ENCODE measurements around the gene SELENOW. TPM values are rescaled to one million over a fixed set of nuclear protein-coding genes. Genes with fewer than 3 reads are reported as not detected.

Gene SELENOW
- total and polyA plus RNA-seq, 2 of the 8 experiments (the other 6 are each of a cell fraction or from before 2014, with no cell fraction given): 371 to 588 TPM

DNA sequence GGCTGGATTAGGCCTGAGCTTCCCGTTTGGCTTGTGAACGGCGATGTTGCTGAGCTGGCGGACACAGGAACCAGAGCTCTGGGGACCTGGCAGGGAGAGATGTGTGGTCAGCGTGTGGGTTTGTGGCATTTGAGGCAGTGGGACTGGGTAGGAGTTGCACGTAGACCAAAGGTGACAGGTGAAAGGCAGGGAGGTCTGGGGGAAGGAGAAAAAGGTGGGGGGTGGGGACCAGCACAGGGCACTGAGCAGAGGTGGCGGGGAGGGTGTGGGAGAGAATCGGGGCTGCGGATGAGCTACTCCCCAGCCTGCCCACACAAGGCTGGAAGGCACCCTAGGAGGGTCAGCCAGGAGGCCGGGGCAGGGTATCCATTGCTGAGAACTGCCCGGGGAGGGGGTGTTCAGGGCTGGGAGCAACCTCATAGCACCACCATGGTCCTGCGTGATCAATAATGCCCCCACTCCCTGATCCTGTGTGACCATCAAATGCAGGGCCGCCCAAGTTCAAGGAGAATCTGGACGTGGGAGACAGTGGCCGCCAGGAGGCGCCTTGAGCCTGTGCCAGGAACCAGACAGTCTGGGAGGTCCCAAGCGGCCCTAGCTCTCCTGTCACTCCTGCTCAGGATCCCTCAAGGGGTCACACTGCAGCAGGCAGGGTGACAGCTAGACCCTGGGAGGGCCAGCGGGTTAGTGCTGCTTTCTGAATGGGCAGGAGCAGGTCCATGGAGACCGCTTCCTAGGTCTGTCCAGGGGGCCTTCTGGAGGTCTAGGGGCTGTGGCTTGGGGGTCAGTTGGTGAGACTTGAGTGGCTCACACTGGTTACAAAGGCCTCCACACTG, 12.8 kb upstream of the SELENOW start (continued):
- TF ChIP-seq MAX (IDR thresholded peaks at IDR 0.05): no peak
- 0 out of 2 replicates have a peak, but pooled peaks have one; percentile 34 for TF ChIP-seq BACH1 (IDR thresholded peaks at IDR 0.05; ENCODE audit: low read length)
- TF ChIP-seq, protein P1, sequence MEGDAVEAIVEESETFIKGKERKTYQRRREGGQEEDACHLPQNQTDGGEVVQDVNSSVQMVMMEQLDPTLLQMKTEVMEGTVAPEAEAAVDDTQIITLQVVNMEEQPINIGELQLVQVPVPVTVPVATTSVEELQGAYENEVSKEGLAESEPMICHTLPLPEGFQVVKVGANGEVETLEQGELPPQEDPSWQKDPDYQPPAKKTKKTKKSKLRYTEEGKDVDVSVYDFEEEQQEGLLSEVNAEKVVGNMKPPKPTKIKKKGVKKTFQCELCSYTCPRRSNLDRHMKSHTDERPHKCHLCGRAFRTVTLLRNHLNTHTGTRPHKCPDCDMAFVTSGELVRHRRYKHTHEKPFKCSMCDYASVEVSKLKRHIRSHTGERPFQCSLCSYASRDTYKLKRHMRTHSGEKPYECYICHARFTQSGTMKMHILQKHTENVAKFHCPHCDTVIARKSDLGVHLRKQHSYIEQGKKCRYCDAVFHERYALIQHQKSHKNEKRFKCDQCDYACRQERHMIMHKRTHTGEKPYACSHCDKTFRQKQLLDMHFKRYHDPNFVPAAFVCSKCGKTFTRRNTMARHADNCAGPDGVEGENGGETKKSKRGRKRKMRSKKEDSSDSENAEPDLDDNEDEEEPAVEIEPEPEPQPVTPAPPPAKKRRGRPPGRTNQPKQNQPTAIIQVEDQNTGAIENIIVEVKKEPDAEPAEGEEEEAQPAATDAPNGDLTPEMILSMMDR (IDR thresholded peaks at IDR 0.05; ENCODE audit: control extremely low read depth in 1 of 3, insufficient read depth in 1 of 3, low read depth in 1 of 3, low read length in 3 of 3): peak; percentile 85 to 95 (median 94)
- peak; percentile 56 to 82; a peak in 1 of 4 replicates for TF ChIP-seq SIN3A (conservative IDR thresholded peaks at IDR 0.05 in 1 of 2, IDR thresholded peaks at IDR 0.05 in 1 of 2; ENCODE audit: low read depth in 1 of 2, low read length in 2 of 2)
- TF ChIP-seq TCF12 (IDR thresholded peaks at IDR 0.05; ENCODE audit: low read depth, low read length): 0 out of 2 replicates have a peak, but pooled peaks have one; percentile 44
- no peak for TF ChIP-seq JUND (IDR thresholded peaks at IDR 0.05; ENCODE audit: low read length)
- TF ChIP-seq HDAC2 (IDR thresholded peaks at IDR 0.05; ENCODE audit: borderline replicate concordance in 1 of 2, low read depth in 2 of 2, low read length in 2 of 2): 0 out of 4 replicates have a peak, but pooled peaks of 1 of the 2 experiments have one; percentile 80
- peak; percentile 32; the same call in 1 of the 2 replicates for TF ChIP-seq GABPA (IDR thresholded peaks at IDR 0.05; ENCODE audit: borderline replicate concordance, insufficient read depth, low read length)
- TF ChIP-seq BCL11A (IDR thresholded peaks at IDR 0.05; ENCODE audit: low read depth in 2 of 2, low read length in 2 of 2): no peak
- no peak for TF ChIP-seq SRF (IDR thresholded peaks at IDR 0.05; ENCODE audit: low read depth, low read length)
- 0 out of 2 replicates have a peak, but pooled peaks have one; percentile 13 for TF ChIP-seq EGR1 (IDR thresholded peaks at IDR 0.05; ENCODE audit: borderline replicate concordance, low read depth, low read length)

Measured in H1 (cell line).